HG03045 (cell line): ENCODE measurements around the gene PQBP1.

Source experiments
- ATAC-seq: cut with Tn5 transposase; IDR thresholded peaks from one replicate; pipeline ENCODE4 v1.9.1; 2021; ENCODE audit warnings: mild to moderate bottlenecking, moderate library complexity; ENCODE audit not compliant: unreplicated experiment

Gene PQBP1

GRCh38 chrX:48919947-48920717, 22.4 kb downstream of the PQBP1 start:
- no peak for ATAC-seq

GRCh38 chrX:48920718-48921104, 23.0 kb downstream of the PQBP1 start:
- ATAC-seq, result no peak

- no peak for ATAC-seq
These were observed 26.0 kb downstream of the PQBP1 start for GRCh38 chrX:48923771-48924170.

GRCh38 chrX:48924270-48924669, 26.5 kb downstream of the PQBP1 start:
- no peak for ATAC-seq

GRCh38 chrX:48927123-48927522, 29.4 kb downstream of the PQBP1 start:
- no peak for ATAC-seq

- no peak for ATAC-seq
These were observed 30.1 kb downstream of the PQBP1 start for GRCh38 chrX:48927736-48928382.

GRCh38 chrX:48933757-48934156, 36.0 kb downstream of the PQBP1 start:
- ATAC-seq, result no peak

GRCh38 chrX:48934581-48935300, 37.0 kb downstream of the PQBP1 start:
- ATAC-seq, result no peak

- no peak for ATAC-seq
These were observed 37.6 kb downstream of the PQBP1 start for GRCh38 chrX:48935301-48935670.

- no peak for ATAC-seq
These were observed 38.8 kb downstream of the PQBP1 start for GRCh38 chrX:48936429-48937053.

GRCh38 chrX:48937054-48937907, 39.6 kb downstream of the PQBP1 start:
- ATAC-seq, result peak; percentile 52

- ATAC-seq, result peak; percentile 48
These were observed 41.1 kb downstream of the PQBP1 start for GRCh38 chrX:48938721-48939425.

- ATAC-seq, result no peak
These were observed 41.9 kb downstream of the PQBP1 start for GRCh38 chrX:48939524-48940228.

GRCh38 chrX:48940404-48940955, 42.8 kb downstream of the PQBP1 start:
- no peak for ATAC-seq

- ATAC-seq, result no peak
These were observed 45.2 kb downstream of the PQBP1 start for GRCh38 chrX:48942895-48943294.

- no peak for ATAC-seq
These were observed 48.0 kb downstream of the PQBP1 start for GRCh38 chrX:48945517-48946348.

- no peak for ATAC-seq
These were observed 50.9 kb downstream of the PQBP1 start for GRCh38 chrX:48948589-48948988.
